NCI-H2107 treated with DMSO at 0.1 percent for 48 hours (cell line): ENCODE data around the gene MOXD1.
"Not testable (repeated sequence)": the region's sequence is repeated elsewhere in the genome, so short reads cannot be mapped to it uniquely, and the experiment has no call there.

ENCODE experiments used
- DNase-seq: peaks from one replicate; lab custom pipeline; 2025; ENCODE audit not compliant: unreplicated experiment; lab: John Stamatoyannopoulos, UW

Gene MOXD1

DNA sequence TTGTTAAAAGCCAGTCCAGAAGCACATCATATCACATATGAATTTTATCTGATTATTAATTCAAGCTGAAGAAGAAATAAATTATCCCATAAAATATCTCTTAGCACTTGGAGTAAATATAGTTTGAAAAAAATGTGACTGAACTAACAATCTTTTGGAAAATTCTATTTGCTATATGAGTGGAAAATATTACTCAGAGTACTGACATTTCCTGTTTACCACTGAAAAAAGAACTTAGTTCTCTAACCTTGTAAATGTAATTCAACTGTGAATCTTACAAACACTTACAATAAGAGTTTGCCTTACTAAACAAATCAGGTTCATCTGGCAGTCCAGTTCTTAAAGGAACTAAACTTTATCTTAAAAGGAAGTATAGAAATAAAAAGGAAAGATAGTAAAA lies 44.2 kb downstream of the MOXD1 start:
- DNase-seq: no peak

DNA sequence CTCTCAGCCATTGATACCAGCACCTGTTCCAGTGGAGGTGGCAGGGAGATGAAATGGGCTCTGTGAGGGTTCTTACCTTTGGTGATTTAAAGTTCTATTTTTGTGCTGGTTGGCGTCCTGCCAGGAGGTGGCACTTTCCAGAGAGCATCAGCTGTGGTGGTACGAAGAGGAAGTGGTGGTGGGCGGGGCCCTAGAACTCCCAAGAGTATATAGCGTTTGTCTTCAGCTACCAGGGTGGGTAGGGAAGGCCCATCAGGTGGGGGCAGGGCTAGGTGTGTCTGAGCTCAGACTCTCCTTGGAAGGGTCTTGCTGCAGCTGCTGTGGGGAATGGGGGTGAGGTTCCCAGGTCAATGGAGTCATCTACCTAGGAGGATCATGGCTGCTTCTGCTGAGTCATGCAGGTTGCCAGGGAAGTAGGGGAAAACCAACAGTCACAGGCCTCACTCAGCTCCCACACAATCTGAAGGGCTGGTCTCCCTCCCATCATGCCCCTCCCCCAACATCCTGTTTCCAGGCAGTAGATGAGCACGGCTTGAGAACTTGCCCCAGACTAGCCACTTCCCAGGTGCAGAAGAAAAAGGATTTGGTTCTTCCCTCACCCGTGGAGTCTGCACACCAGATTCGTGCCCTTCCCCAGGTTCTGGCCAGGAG lies 46.6 kb downstream of the MOXD1 start:
- no peak for DNase-seq

DNA sequence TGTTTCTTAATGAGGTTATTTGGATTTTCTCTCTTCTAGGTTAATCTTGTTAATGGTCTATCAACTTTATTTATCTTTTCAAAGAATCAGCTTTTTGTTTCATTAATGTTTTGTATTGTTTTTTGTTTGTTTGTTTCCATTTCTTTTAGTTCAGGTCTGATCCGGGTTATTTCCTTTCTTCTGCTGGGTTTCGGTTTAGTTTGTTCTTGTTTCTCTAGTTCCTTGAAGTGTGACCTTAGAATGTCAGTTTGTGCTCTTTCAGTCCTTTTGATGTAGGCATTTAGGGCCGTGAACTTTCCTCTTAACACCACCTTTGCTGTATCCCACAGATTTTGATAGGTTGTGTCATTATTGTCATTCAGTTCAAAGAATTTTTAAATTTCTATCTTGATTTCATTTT lies 49.3 kb downstream of the MOXD1 start:
- DNase-seq: not testable (repeated sequence)

DNA sequence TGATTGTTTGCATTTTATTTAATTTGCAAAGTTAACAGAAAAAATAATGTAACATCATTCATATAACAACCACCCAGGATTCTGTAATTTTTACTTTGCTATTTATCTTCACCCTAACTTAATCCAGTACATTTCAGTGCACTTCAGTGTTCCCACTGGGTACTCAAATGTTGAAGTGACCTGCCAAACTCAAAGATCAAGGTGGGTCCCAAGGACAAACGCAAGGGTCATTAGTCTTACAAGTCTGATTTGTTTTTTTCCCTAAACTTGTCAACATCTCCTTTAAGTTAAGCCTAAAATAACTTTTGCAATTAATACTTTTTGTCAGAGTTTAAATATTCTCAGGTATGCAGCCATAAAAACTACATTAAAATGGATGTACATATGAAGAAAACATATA lies 53.0 kb downstream of the MOXD1 start:
- no peak for DNase-seq

GRCh38 chr6:132344811-132345210 lies 56.5 kb downstream of the MOXD1 start:
- DNase-seq: no peak

- no peak for DNase-seq
Observed at GRCh38 chr6:132341646-132342045, 59.6 kb downstream of the MOXD1 start.

- no peak for DNase-seq
Observed at GRCh38 chr6:132334521-132334885, 66.8 kb downstream of the MOXD1 start.

GRCh38 chr6:132333639-132334520 lies 67.4 kb downstream of the MOXD1 start:
- DNase-seq: no peak

DNA sequence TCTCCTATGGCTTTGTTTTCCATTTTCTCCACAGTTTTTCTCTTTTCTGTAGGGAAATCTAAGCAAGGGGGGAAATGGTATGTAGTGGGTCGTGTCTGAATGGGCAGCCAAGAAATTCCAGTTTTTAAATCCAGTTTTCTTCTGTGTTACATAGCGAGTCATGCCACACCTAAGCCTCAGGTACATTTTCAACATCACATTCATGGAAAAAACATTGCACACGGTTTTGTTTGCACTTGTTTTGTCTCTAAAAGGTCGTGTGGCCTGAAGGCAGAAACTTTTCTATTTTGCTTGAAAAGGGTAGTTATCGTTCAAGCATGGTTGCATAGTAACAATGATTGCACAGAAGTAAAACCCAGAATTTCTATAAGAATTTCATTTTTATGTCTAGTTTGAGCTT lies 70.5 kb downstream of the MOXD1 start:
- no peak for DNase-seq

DNA sequence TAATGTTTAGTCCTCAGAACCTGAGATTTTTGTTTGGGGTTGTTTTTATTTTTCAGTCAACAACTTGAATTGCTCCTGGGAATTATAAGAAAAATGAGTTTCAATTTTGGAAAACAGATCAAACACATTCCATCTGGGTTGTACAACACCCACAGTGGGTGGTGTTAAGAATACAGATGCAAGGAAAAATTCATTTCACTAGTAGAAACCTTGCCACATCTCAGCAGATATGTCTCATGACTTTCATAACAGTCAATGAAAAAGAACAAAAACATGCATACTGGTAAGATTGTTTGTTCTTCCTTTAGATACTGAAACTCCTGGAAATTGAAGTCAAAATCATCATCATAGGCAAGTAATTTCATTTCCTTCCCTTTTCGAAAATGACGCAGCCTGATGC lies 78.9 kb downstream of the MOXD1 start:
- DNase-seq: no peak

GRCh38 chr6:132320007-132320406 lies 81.3 kb downstream of the MOXD1 start:
- no peak for DNase-seq

- no peak for DNase-seq
Observed at GRCh38 chr6:132316970-132317369, 84.3 kb downstream of the MOXD1 start.

GRCh38 chr6:132314432-132314831 lies 86.8 kb downstream of the MOXD1 start:
- DNase-seq: no peak

DNA sequence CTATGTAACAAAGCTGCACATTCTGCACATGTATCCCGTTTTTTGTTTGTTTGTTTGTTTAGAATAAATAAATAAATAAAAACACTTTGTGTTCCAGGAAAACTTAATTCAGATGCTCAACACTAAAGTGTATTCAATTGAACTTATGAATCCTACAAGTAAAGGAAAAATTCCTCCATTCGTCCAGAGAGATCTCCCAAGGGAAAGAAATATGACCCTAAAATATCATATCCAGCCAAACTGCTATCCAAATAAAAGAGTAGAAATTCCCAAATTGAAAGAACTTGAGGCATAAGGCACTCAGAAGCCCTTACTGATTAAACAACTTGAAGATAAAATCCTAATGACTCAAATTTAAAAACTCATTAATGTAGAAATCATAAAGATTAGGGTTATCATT lies 90.4 kb downstream of the MOXD1 start:
- no peak for DNase-seq

DNA sequence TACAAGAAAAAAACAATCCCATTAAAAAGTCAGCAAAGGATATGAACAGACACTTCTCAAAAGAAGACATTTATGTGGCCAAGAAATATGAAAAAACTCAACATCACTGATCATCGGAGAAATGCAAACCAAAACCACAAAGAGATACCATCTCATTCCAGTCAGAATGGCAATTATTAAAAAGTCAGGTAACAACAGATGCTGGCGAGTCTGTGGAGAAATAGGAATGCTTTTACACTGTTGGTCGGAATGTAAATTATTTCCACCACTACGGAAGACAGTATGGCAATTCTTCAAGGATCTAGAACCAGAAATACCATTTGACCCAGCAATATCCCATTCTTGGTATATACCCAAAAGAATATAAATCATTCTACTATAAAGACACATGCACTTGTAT lies 91.1 kb downstream of the MOXD1 start:
- not testable (repeated sequence) for DNase-seq

DNA sequence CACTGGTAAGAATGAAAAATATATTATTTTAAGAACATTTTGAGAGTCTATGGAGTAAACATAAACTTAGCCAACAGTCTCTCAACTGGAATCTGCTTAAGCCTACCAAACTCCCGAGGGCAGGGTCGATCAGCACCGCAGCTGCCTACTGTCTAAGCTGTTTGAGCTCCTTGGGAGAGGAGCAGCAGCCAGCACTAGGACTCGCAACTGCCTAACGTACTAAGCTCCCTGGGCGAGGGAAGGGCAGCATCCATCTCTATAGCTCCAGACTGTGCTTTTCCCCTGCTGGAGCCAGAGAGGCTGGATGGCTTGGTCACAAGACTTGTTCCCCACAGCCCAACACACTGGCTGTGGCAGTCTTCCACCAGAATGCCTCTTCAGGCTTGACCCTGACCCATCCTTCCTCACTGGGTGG lies 96.4 kb downstream of the MOXD1 start:
- DNase-seq: no peak

DNA sequence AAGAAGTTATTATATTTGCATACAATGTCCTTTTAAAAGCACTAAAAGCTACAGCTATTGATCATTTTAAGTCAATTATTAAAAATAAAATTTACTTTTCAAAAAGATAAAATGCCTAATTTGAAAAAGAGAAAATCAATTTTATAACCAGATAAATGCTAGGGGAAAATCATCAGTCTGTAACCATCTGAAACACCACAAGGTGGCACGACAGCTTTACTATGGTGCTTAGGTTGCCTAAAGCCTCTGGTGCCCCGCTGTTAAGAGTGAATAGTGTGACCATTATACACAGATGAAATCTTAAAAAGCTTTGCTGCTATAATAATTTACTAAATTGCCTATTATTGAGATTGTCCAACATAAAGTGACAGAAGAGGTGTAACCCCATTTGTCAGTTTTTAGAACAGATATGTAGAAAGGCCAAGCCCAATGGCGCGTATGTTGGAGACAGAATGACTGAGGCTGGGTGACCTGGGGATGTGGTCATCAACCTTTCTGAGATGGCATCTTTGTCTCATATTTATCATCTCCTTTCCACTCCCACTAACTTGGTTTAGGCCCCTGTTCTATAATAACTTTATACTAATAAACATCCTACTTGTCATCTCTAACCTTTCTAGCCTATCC lies 100.8 kb downstream of the MOXD1 start:
- DNase-seq: peak; percentile 44

GRCh38 chr6:132298344-132298949 lies 102.8 kb downstream of the MOXD1 start:
- DNase-seq: peak; percentile 12

DNA sequence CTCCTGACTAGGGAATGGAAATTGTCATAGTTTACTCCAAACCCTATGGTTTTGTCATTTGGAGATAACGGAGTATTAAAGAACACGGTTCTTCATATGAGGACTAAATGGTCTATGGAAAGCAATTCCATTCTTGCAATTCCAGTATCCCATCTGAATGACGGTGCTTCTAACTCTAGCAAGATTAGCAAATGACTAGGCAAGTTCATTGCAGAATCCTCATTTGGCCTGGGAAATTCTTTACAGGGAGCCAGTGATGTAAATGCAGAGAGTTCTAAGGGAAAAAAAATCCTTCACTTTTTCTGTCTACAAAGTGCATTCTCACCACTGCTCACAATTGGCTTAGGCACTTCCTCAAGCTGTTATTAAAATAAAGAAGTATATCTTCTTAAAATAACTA lies 111.5 kb downstream of the MOXD1 start:
- no peak for DNase-seq

DNA sequence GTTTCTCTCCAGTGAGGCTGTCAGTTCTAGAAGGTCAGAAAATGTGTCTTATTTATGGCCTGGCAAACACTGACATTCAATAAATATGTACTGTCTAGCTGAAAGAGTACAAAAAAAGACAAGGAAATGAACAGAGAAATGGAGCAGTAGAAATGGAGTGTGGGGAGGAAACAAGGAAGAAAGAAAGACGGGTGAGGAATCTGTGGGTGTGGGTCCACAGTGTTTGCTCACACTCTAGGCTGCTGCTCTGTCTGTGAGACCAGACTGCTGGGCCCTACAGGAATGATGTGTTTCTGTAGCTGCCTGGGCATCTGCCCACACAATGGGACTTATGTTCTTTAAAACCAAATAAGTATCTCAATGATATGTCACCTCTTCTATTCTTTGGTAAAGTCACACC lies 114.2 kb downstream of the MOXD1 start:
- no peak for DNase-seq

- no peak for DNase-seq
Observed at GRCh38 chr6:132286298-132287019, 114.8 kb downstream of the MOXD1 start.
